ENCODE results near the gene MAP2K6. TPM values are rescaled to one million over a fixed set of nuclear protein-coding genes. Genes with fewer than 3 reads are reported as not detected.

MAP2K6 gene
- total and polyA plus RNA-seq, 7 donors = 1.6 to 51.4 (median 9.7) TPM

GRCh38 chr17:69538795-69539194 lies 124.3 kb downstream of the MAP2K6 start:
- no peaks in the 10 kb centered on the region for H3K9me3 ChIP-seq
- H3K27ac ChIP-seq = no peak overlapping the region
- TF ChIP-seq EP300 (IDR thresholded peaks at IDR 0.05) (no peak), POLR2A (IDR thresholded peaks at IDR 0.05) (no peak), POLR2AphosphoS5 (IDR thresholded peaks at IDR 0.05) (no peak), CTCF (IDR thresholded peaks at IDR 0.05) (no peak)
- H3K27me3 ChIP-seq = no peaks in the 10 kb centered on the region
- WGBS, 2 donors = 70 to 86% methylated on average over 2 of the region's 2 CpGs
- no peak for DNase-seq
- H3K4me3 ChIP-seq = no peak overlapping the region
- no peaks in the 10 kb centered on the region for H3K4me1 ChIP-seq
- intact Hi-C loops (cut with DNase I) = no loop called here
- H3K36me3 ChIP-seq = peaks cover 0 to 36% (median 2%) of the 10 kb centered on the region in 4 donors

GRCh38 chr17:69539274-69539673 lies 124.8 kb downstream of the MAP2K6 start:
- Histone ChIP-seq H3K36me3 (peaks cover 0 to 31% (median 2%) of the 10 kb centered on the region in 4 donors), H3K27me3 (no peaks in the 10 kb centered on the region), H3K4me3 (no peak overlapping the region), H3K27ac (no peak overlapping the region), H3K4me1 (no peaks in the 10 kb centered on the region), H3K9me3 (no peaks in the 10 kb centered on the region)
- WGBS, 2 donors = 33 to 67% methylated on average over 2 of the region's 2 CpGs
- intact Hi-C loops (cut with DNase I) = no loop called here
- no peak for DNase-seq
- TF ChIP-seq POLR2AphosphoS5 (IDR thresholded peaks at IDR 0.05) (no peak), CTCF (IDR thresholded peaks at IDR 0.05) (no peak), EP300 (IDR thresholded peaks at IDR 0.05) (no peak), POLR2A (IDR thresholded peaks at IDR 0.05) (no peak)

GRCh38 chr17:69539781-69540319 lies 125.4 kb downstream of the MAP2K6 start:
- Histone ChIP-seq H3K9me3 (no peaks in the 10 kb centered on the region), H3K27me3 (no peaks in the 10 kb centered on the region), H3K4me1 (no peaks in the 10 kb centered on the region), H3K27ac (no peak overlapping the region), H3K4me3 (no peak overlapping the region), H3K36me3 (peaks cover 0 to 27% (median 2%) of the 10 kb centered on the region in 4 donors)
- no peak for TF ChIP-seq POLR2A (IDR thresholded peaks at IDR 0.05)
- intact Hi-C loops (cut with DNase I) = no loop called here
- 16 to 63% methylated on average over 4 of the region's 4 CpGs for WGBS, 2 donors
- no peak for DNase-seq

- WGBS, 2 donors = 54 to 72% methylated on average over 2 of the region's 2 CpGs
- H3K27me3 ChIP-seq = no peaks in the 10 kb centered on the region
- peaks cover 0 to 27% (median 2%) of the 10 kb centered on the region in 4 donors for H3K36me3 ChIP-seq
- no peak for TF ChIP-seq POLR2AphosphoS5 (IDR thresholded peaks at IDR 0.05)
- TF ChIP-seq POLR2A (IDR thresholded peaks at IDR 0.05) = no peak
- no peak for TF ChIP-seq CTCF (IDR thresholded peaks at IDR 0.05)
- no peak for TF ChIP-seq EP300 (IDR thresholded peaks at IDR 0.05)
- H3K4me3 ChIP-seq = no peak overlapping the region
- no peak overlapping the region for H3K27ac ChIP-seq
- intact Hi-C loops (cut with DNase I) = no loop called here
- DNase-seq = no peak
- no peaks in the 10 kb centered on the region for H3K9me3 ChIP-seq
- H3K4me1 ChIP-seq = no peaks in the 10 kb centered on the region
Observed at GRCh38 chr17:69540356-69540755, 125.9 kb downstream of the MAP2K6 start.

- 95 to 99% methylated on average over 3 of the region's 3 CpGs for WGBS, 2 donors
Observed at GRCh38 chr17:69547230-69547629, 132.7 kb downstream of the MAP2K6 start.

More at GRCh38 chr17:69547230-69547629, 132.7 kb downstream of the MAP2K6 start:
- Histone ChIP-seq H3K27me3 (no peaks in the 10 kb centered on the region), H3K9me3 (no peaks in the 10 kb centered on the region), H3K4me1 (no peaks in the 10 kb centered on the region), H3K27ac (no peak overlapping the region), H3K4me3 (no peak overlapping the region), H3K36me3 (peaks cover 0 to 8% (median 0%) of the 10 kb centered on the region in 4 donors)
- DNase-seq = no peak
- intact Hi-C loops (cut with DNase I) = no loop called here
- TF ChIP-seq POLR2A (IDR thresholded peaks at IDR 0.05) (no peak), EP300 (IDR thresholded peaks at IDR 0.05) (no peak), CTCF (IDR thresholded peaks at IDR 0.05) (no peak), POLR2AphosphoS5 (IDR thresholded peaks at IDR 0.05) (no peak)
